Measurements from ENCODE around the gene SPECC1. TPM values are rescaled to one million over a fixed set of nuclear protein-coding genes. Genes with fewer than 3 reads are reported as not detected.
"Not testable (repeated sequence)": the region's sequence is repeated elsewhere in the genome, so short reads cannot be mapped to it uniquely, and the experiment has no call there.

The SPECC1 gene
- polyA plus RNA-seq, 1 experiment = 13.0 TPM

- H3K36me3 ChIP-seq (ENCODE audit: control insufficient read depth, insufficient read depth, low read length) = no peaks in the 10 kb centered on the region
- H3K27me3 ChIP-seq (ENCODE audit: control insufficient read depth, insufficient read depth, low read length) = peaks cover 13% of the 10 kb centered on the region
- no peak for DNase-seq (ENCODE audit: low read depth)
- no peak for TF ChIP-seq CTCF (IDR thresholded peaks at IDR 0.05; ENCODE audit: insufficient read depth, low read depth, low read length)
- ChIA-PET CTCF (no interaction called here), POLR2A (no interaction called here)
- no peak overlapping the region for H3K4me3 ChIP-seq (ENCODE audit: low read depth, low read length)
These were observed 89.2 kb downstream of the SPECC1 start for GRCh38 chr17:20098314-20098713.

GRCh38 chr17:20100806-20101205, 91.6 kb downstream of the SPECC1 start:
- H3K27me3 ChIP-seq (ENCODE audit: control insufficient read depth, insufficient read depth, low read length) = peaks cover 11% of the 10 kb centered on the region
- CTCF ChIA-PET = interaction anchor here (1.3 kb wide), 1 partner anchor 14 kb away, joined by 4 read pairs; no protein-coding TSS in a partner anchor
- H3K36me3 ChIP-seq (ENCODE audit: control insufficient read depth, insufficient read depth, low read length); DNase-seq (ENCODE audit: low read depth); H3K4me3 ChIP-seq (ENCODE audit: low read depth, low read length); POLR2A ChIA-PET: not testable (repeated sequence)

- no peak for TF ChIP-seq CTCF (IDR thresholded peaks at IDR 0.05; ENCODE audit: insufficient read depth, low read depth, low read length)
- POLR2A ChIA-PET = interaction anchor here (0.5 kb wide), 1 partner anchor 260 kb away, joined by 4 read pairs; no protein-coding TSS in a partner anchor
- H3K36me3 ChIP-seq (ENCODE audit: control insufficient read depth, insufficient read depth, low read length) = no peaks in the 10 kb centered on the region
- no peak overlapping the region for H3K4me3 ChIP-seq (ENCODE audit: low read depth, low read length)
- CTCF ChIA-PET = interaction anchor here (1.1 to 2.4 kb wide), 5 partner anchors 14 to 111 kb away, joined by 3 to 8 read pairs (median 5); partner anchors contain the start of gene SPECC1
- DNase-seq (ENCODE audit: low read depth) = no peak
- H3K27me3 ChIP-seq (ENCODE audit: control insufficient read depth, insufficient read depth, low read length) = peaks cover 11% of the 10 kb centered on the region
These were observed 94.6 kb downstream of the SPECC1 start for GRCh38 chr17:20103454-20104446.

GRCh38 chr17:20105539-20106280, 96.6 kb downstream of the SPECC1 start:
- Histone ChIP-seq H3K4me3 (ENCODE audit: low read depth, low read length) (no peak overlapping the region), H3K27me3 (ENCODE audit: control insufficient read depth, insufficient read depth, low read length) (peaks cover 11% of the 10 kb centered on the region), H3K36me3 (ENCODE audit: control insufficient read depth, insufficient read depth, low read length) (no peaks in the 10 kb centered on the region)
- ChIA-PET POLR2A (no interaction called here), CTCF (no interaction called here)
- no peak for DNase-seq (ENCODE audit: low read depth)
- no peak for TF ChIP-seq CTCF (IDR thresholded peaks at IDR 0.05; ENCODE audit: insufficient read depth, low read depth, low read length)

- CTCF ChIA-PET; H3K36me3 ChIP-seq (ENCODE audit: control insufficient read depth, insufficient read depth, low read length); POLR2A ChIA-PET; H3K4me3 ChIP-seq (ENCODE audit: low read depth, low read length); DNase-seq (ENCODE audit: low read depth): not testable (repeated sequence)
- H3K27me3 ChIP-seq (ENCODE audit: control insufficient read depth, insufficient read depth, low read length) = peaks cover 11% of the 10 kb centered on the region
These were observed 97.3 kb downstream of the SPECC1 start for GRCh38 chr17:20106446-20106845.

- POLR2A ChIA-PET = no interaction called here
- CTCF ChIA-PET = no interaction called here
These were observed 99.9 kb downstream of the SPECC1 start for GRCh38 chr17:20109076-20109475.

More at GRCh38 chr17:20109076-20109475, 99.9 kb downstream of the SPECC1 start:
- no peak for DNase-seq (ENCODE audit: low read depth)
- no peaks in the 10 kb centered on the region; the same call in none of the 2 replicates for H3K27me3 ChIP-seq (ENCODE audit: control insufficient read depth, insufficient read depth, low read length)
- no peak for TF ChIP-seq CTCF (IDR thresholded peaks at IDR 0.05; ENCODE audit: insufficient read depth, low read depth, low read length)
- H3K4me3 ChIP-seq (ENCODE audit: low read depth, low read length) = no peak overlapping the region
- no peaks in the 10 kb centered on the region for H3K36me3 ChIP-seq (ENCODE audit: control insufficient read depth, insufficient read depth, low read length)
